Measurements from ENCODE around the gene TRMT11.

- TF ChIP-seq, protein P1, sequence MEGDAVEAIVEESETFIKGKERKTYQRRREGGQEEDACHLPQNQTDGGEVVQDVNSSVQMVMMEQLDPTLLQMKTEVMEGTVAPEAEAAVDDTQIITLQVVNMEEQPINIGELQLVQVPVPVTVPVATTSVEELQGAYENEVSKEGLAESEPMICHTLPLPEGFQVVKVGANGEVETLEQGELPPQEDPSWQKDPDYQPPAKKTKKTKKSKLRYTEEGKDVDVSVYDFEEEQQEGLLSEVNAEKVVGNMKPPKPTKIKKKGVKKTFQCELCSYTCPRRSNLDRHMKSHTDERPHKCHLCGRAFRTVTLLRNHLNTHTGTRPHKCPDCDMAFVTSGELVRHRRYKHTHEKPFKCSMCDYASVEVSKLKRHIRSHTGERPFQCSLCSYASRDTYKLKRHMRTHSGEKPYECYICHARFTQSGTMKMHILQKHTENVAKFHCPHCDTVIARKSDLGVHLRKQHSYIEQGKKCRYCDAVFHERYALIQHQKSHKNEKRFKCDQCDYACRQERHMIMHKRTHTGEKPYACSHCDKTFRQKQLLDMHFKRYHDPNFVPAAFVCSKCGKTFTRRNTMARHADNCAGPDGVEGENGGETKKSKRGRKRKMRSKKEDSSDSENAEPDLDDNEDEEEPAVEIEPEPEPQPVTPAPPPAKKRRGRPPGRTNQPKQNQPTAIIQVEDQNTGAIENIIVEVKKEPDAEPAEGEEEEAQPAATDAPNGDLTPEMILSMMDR (IDR thresholded peaks at IDR 0.05; ENCODE audit: insufficient read depth, low read length, poor library complexity, severe bottlenecking), result no peak
- no peak for TF ChIP-seq EZH2phosphoT487 (conservative IDR thresholded peaks at IDR 0.05; ENCODE audit: low read length)
Observed at GRCh38 chr6:125947615-125948014, 38.7 kb upstream of the TRMT11 start.

Measured in SU-DHL-6 (cell line).